Endothelial cell (in vitro differentiated cells): ENCODE results near the gene GAL3ST3. TPM values are rescaled to one million over a fixed set of nuclear protein-coding genes. Genes with fewer than 3 reads are reported as not detected.

ENCODE experiments used
- DNase-seq: peaks from one replicate; pipeline ENCODE4 v3.0.0; 2021; ENCODE audit warnings: low spot score
- H3K27ac Mint-ChIP-seq: one replicate; pipeline ENCODE4 v1.8.0; 2021; ENCODE audit warnings: mixed read lengths, inconsistent platforms; ENCODE audit not compliant: unreplicated experiment
- H3K27me3 Mint-ChIP-seq: one replicate; pipeline ENCODE4 v1.8.0; 2021; ENCODE audit warnings: mild to moderate bottlenecking, moderate library complexity, mixed read lengths, inconsistent platforms; ENCODE audit not compliant: unreplicated experiment
- H3K36me3 Mint-ChIP-seq: one replicate; pipeline ENCODE4 v1.8.0; 2021; ENCODE audit warnings: mild to moderate bottlenecking, low read depth, mixed read lengths, inconsistent platforms; ENCODE audit not compliant: unreplicated experiment
- H3K4me1 Mint-ChIP-seq: one replicate; pipeline ENCODE4 v1.8.0; 2021; ENCODE audit warnings: mild to moderate bottlenecking, mixed read lengths, inconsistent platforms; ENCODE audit not compliant: unreplicated experiment
- H3K4me3 Mint-ChIP-seq: one replicate; pipeline ENCODE4 v1.8.0; 2021; ENCODE audit warnings: mild to moderate bottlenecking, mixed read lengths, inconsistent platforms; ENCODE audit not compliant: unreplicated experiment
- H3K9me3 Mint-ChIP-seq: one replicate; pipeline ENCODE4 v1.8.0; 2021; ENCODE audit warnings: mixed read lengths, inconsistent platforms; ENCODE audit not compliant: unreplicated experiment
- CTCF ChIP-seq: fragments of 200-600 bp; sonication (generic); IDR thresholded peaks from one replicate; pipeline ENCODE4 v1.5.0; 2021; ENCODE audit warnings: antibody characterized with exemption; ENCODE audit not compliant: unreplicated experiment
- total RNA-seq: library from RNA; stranded (reverse); fragmentation: NEBNext Ultra II Directional; extraction: Animal tissue kit (Norgen Biotek cat#: 25700); gene quantifications from one replicate; pipeline ENCODE4 v1.2.1, GENCODE V29; 2021; ENCODE audit not compliant: unreplicated experiment

Gene GAL3ST3
- total RNA-seq, 1 donor from 2014 or later, result 0.87 TPM

GRCh38 chr11:66051371-66051765 lies 2.4 kb upstream of the GAL3ST3 start:
- Mint-ChIP-seq H3K27ac (peak overlapping the region; percentile 93), H3K36me3 (peaks cover 23% of the 10 kb centered on the region), H3K4me1 (peaks cover 22% of the 10 kb centered on the region), H3K4me3 (peak overlapping the region; percentile 92), H3K27me3 (peaks cover 14% of the 10 kb centered on the region), H3K9me3 (no peaks in the 10 kb centered on the region)
- no peak for DNase-seq
- TF ChIP-seq CTCF, result no peak

- Mint-ChIP-seq H3K27me3 (peaks cover 14% of the 10 kb centered on the region), H3K4me3 (peak overlapping the region; percentile 92), H3K9me3 (no peaks in the 10 kb centered on the region), H3K36me3 (peaks cover 22% of the 10 kb centered on the region), H3K4me1 (peaks cover 22% of the 10 kb centered on the region), H3K27ac (peak overlapping the region; percentile 70)
- no peak for DNase-seq
- no peak for TF ChIP-seq CTCF
These were observed 1.7 kb upstream of the GAL3ST3 start for GRCh38 chr11:66050581-66051231.

GRCh38 chr11:66047541-66048365 lies 1.2 kb downstream of the GAL3ST3 start:
- Mint-ChIP-seq H3K27ac (no peak overlapping the region), H3K4me3 (peak overlapping the region; percentile 34)

GRCh38 chr11:66046901-66047300 lies 2.1 kb downstream of the GAL3ST3 start:
- Mint-ChIP-seq H3K27me3 (peaks cover 12% of the 10 kb centered on the region), H3K27ac (no peak overlapping the region), H3K4me3 (no peak overlapping the region), H3K4me1 (peaks cover 9% of the 10 kb centered on the region), H3K9me3 (no peaks in the 10 kb centered on the region), H3K36me3 (peaks cover 5% of the 10 kb centered on the region)
- no peak for DNase-seq
- TF ChIP-seq CTCF, result no peak

More at GRCh38 chr11:66047541-66048365, 1.2 kb downstream of the GAL3ST3 start:
- peaks cover 13% of the 10 kb centered on the region for H3K27me3 Mint-ChIP-seq
- no peak for TF ChIP-seq CTCF
- H3K4me1 Mint-ChIP-seq, result peaks cover 11% of the 10 kb centered on the region
- H3K36me3 Mint-ChIP-seq, result peaks cover 6% of the 10 kb centered on the region
- H3K9me3 Mint-ChIP-seq, result no peaks in the 10 kb centered on the region
- no peak for DNase-seq

GRCh38 chr11:66045177-66045639 lies 3.8 kb downstream of the GAL3ST3 start:
- H3K4me1 Mint-ChIP-seq, result peaks cover 2% of the 10 kb centered on the region
- H3K9me3 Mint-ChIP-seq, result no peaks in the 10 kb centered on the region
- TF ChIP-seq CTCF, result peak; percentile 97
- no peak overlapping the region for H3K27ac Mint-ChIP-seq
- DNase-seq, result peak; percentile 88
- peaks cover 7% of the 10 kb centered on the region for H3K36me3 Mint-ChIP-seq
- no peak overlapping the region for H3K4me3 Mint-ChIP-seq
- peaks cover 13% of the 10 kb centered on the region for H3K27me3 Mint-ChIP-seq
